GM10266 (cell line): ENCODE measurements around the gene ZNF649.

Source experiments
- DNase-seq: peaks from one replicate; pipeline ENCODE4 v3.0.0; 2012; ENCODE audit errors: extremely low spot score
- CTCF ChIP-seq: IDR thresholded peaks from 2 replicates; pipeline ENCODE4 v1.5.1; 2012; ENCODE audit warnings: mild to moderate bottlenecking, low read depth; ENCODE audit not compliant: control insufficient read depth, insufficient read depth; ENCODE audit errors: missing control alignments

Gene ZNF649

GRCh38 chr19:51905206-51905605 lies 389 bp upstream of the ZNF649 start:
- TF ChIP-seq CTCF, result no peak
- DNase-seq, result no peak

- DNase-seq, result no peak
- no peak for TF ChIP-seq CTCF
Observed at GRCh38 chr19:51903192-51903591, 1.6 kb downstream of the ZNF649 start.

- no peak for DNase-seq
- no peak for TF ChIP-seq CTCF
Observed at GRCh38 chr19:51901860-51902259, 3.0 kb downstream of the ZNF649 start.

GRCh38 chr19:51891193-51891747 lies 13.5 kb downstream of the ZNF649 start:
- TF ChIP-seq CTCF, result no peak
- DNase-seq, result no peak

GRCh38 chr19:51889934-51890333 lies 14.9 kb downstream of the ZNF649 start:
- TF ChIP-seq CTCF, result no peak

GRCh38 chr19:51887522-51888498 lies 17.0 kb downstream of the ZNF649 start, which contains the start of gene ZNF577:
ZNF577 (minus strand) TSS chr19:51887951; CDS start chr19:51880382, 7,569 bp downstream.
- DNase-seq, result peak; percentile 44
- TF ChIP-seq CTCF, result no peak

More at GRCh38 chr19:51889934-51890333, 14.9 kb downstream of the ZNF649 start:
- no peak for DNase-seq

- no peak for DNase-seq
- no peak for TF ChIP-seq CTCF
Observed at GRCh38 chr19:51884713-51885112, 20.1 kb downstream of the ZNF649 start.
